WERI-Rb-1 (cell line): ENCODE measurements around the gene PLSCR3.

ENCODE experiments used
- DNase-seq: peaks from one replicate; pipeline ENCODE4 v3.0.0-alpha.2; 2020
- H3K27ac ChIP-seq: fragments of 250-450 bp; sonication (Bioruptor Pico); 2 replicates; pipeline ENCODE4 v1.5.1; 2020; ENCODE audit warnings: mild to moderate bottlenecking, moderate library complexity
- H3K27me3 ChIP-seq: fragments of 250-450 bp; sonication (Bioruptor Pico); 2 replicates; pipeline ENCODE4 v1.5.1; 2021; ENCODE audit warnings: mild to moderate bottlenecking, low read depth, moderate library complexity; ENCODE audit not compliant: insufficient read depth, severe bottlenecking
- H3K36me3 ChIP-seq: fragments of 250-450 bp; sonication (Bioruptor Pico); 2 replicates; pipeline ENCODE4 v1.5.1; 2020; ENCODE audit warnings: mild to moderate bottlenecking, moderate library complexity
- H3K4me3 ChIP-seq: 2 replicates; pipeline ENCODE4 v1.5.1; 2011; ENCODE audit warnings: low read depth, mild to moderate bottlenecking, control low read depth, low read length
- H3K9me3 ChIP-seq: fragments of 250-450 bp; sonication (Bioruptor Pico); 2 replicates; pipeline ENCODE4 v1.5.1; 2021; ENCODE audit warnings: mild to moderate bottlenecking, moderate library complexity; ENCODE audit not compliant: severe bottlenecking
- TF ChIP-seq, protein P1 (sequence below): IDR thresholded peaks from 2 replicates; pipeline ENCODE4 v1.5.1; 2011; ENCODE audit warnings: low read depth, mild to moderate bottlenecking, control low read depth, inconsistent platforms, low read length

The PLSCR3 gene

DNA sequence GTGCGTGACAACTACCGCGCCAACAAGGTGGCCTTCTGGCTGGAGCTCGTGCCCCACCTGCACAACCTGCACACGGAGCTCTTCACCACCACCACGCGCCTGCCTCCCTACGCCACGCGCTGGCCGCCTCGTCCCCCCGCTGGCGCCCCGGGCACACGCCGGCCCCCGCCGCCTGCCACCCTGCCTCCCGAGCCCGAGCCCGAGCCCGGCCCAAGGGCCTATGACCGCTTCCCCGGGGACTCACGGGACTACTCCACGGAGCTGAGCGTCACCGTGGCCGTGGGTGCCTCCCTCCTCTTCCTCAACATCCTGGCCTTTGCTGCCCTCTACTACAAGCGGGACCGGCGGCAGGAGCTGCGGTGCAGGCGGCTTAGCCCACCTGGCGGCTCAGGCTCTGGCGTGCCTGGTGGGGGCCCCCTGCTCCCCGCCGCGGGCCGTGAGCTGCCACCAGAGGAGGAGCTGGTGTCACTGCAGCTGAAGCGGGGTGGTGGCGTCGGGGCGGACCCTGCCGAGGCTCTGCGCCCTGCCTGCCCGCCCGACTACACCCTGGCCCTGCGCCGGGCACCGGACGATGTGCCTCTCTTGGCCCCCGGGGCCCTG, 22.8 kb upstream of the PLSCR3 start:
- TF ChIP-seq, protein P1, sequence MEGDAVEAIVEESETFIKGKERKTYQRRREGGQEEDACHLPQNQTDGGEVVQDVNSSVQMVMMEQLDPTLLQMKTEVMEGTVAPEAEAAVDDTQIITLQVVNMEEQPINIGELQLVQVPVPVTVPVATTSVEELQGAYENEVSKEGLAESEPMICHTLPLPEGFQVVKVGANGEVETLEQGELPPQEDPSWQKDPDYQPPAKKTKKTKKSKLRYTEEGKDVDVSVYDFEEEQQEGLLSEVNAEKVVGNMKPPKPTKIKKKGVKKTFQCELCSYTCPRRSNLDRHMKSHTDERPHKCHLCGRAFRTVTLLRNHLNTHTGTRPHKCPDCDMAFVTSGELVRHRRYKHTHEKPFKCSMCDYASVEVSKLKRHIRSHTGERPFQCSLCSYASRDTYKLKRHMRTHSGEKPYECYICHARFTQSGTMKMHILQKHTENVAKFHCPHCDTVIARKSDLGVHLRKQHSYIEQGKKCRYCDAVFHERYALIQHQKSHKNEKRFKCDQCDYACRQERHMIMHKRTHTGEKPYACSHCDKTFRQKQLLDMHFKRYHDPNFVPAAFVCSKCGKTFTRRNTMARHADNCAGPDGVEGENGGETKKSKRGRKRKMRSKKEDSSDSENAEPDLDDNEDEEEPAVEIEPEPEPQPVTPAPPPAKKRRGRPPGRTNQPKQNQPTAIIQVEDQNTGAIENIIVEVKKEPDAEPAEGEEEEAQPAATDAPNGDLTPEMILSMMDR: no peak
- H3K27ac ChIP-seq: no peak overlapping the region
- H3K9me3 ChIP-seq: no peaks in the 10 kb centered on the region
- DNase-seq: no peak
- peaks cover 9% of the 10 kb centered on the region for H3K36me3 ChIP-seq
- no peak overlapping the region for H3K4me3 ChIP-seq
- H3K27me3 ChIP-seq: no peaks in the 10 kb centered on the region

DNA sequence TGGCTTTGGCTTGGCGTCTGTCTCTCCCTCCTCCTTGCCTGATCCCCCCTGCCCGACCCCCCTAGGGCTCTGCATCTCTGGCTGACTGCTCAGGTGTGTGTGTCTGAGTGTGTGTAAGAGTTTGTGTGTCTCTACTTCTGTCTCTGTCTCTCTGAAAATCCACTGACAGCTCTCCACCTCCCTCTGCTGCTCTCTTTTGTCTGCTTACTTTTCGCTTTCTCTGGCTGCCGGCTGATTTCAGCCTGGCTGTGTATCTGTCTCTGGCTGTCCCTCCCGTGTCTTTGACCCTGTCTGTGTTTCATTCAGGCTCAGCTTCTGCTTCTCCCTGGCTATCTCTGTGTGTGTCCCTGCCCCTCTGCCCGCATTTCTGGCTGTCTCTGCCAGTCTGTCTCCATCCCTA, 22.0 kb upstream of the PLSCR3 start:
- no peak for DNase-seq
- no peaks in the 10 kb centered on the region for H3K9me3 ChIP-seq
- H3K4me3 ChIP-seq: no peak overlapping the region
- no peaks in the 10 kb centered on the region for H3K27me3 ChIP-seq
- H3K27ac ChIP-seq: no peak overlapping the region
- TF ChIP-seq, protein P1: no peak
- H3K36me3 ChIP-seq: peaks cover 9% of the 10 kb centered on the region

DNA sequence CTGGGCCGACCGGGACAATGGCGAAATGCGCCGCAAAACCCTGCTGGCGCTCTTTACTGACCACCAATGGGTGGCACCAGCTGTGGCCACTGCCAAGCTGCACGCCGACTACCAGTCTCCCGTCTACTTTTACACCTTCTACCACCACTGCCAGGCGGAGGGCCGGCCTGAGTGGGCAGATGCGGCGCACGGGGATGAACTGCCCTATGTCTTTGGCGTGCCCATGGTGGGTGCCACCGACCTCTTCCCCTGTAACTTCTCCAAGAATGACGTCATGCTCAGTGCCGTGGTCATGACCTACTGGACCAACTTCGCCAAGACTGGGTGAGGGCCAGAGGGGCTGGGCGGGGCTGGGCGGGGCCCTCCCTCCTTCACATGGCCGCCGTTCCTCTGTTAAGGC, 21.5 kb upstream of the PLSCR3 start:
- no peaks in the 10 kb centered on the region for H3K9me3 ChIP-seq
- no peak for DNase-seq
- TF ChIP-seq, protein P1: no peak
- no peak overlapping the region for H3K4me3 ChIP-seq
- peaks cover 9% of the 10 kb centered on the region for H3K36me3 ChIP-seq
- no peak overlapping the region for H3K27ac ChIP-seq
- H3K27me3 ChIP-seq: no peaks in the 10 kb centered on the region

DNA sequence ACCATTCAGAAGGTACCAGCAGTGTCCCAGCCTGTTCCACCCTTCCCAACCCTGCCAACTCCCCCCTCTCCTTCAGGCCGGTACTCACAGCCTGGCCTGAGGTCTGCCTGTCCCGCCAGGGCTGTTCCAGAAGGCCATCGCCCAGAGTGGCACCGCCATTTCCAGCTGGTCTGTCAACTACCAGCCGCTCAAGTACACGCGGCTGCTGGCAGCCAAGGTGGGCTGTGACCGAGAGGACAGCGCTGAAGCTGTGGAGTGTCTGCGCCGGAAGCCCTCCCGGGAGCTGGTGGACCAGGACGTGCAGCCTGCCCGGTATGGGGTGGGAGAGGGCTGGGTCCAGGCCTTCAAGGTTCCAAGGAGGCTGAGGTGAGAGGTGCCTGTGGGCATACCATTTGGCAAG, 20.5 kb upstream of the PLSCR3 start:
- no peaks in the 10 kb centered on the region for H3K9me3 ChIP-seq
- DNase-seq: no peak
- H3K36me3 ChIP-seq: peaks cover 9% of the 10 kb centered on the region
- H3K4me3 ChIP-seq: no peak overlapping the region
- TF ChIP-seq, protein P1: no peak
- H3K27ac ChIP-seq: no peak overlapping the region
- no peaks in the 10 kb centered on the region for H3K27me3 ChIP-seq

DNA sequence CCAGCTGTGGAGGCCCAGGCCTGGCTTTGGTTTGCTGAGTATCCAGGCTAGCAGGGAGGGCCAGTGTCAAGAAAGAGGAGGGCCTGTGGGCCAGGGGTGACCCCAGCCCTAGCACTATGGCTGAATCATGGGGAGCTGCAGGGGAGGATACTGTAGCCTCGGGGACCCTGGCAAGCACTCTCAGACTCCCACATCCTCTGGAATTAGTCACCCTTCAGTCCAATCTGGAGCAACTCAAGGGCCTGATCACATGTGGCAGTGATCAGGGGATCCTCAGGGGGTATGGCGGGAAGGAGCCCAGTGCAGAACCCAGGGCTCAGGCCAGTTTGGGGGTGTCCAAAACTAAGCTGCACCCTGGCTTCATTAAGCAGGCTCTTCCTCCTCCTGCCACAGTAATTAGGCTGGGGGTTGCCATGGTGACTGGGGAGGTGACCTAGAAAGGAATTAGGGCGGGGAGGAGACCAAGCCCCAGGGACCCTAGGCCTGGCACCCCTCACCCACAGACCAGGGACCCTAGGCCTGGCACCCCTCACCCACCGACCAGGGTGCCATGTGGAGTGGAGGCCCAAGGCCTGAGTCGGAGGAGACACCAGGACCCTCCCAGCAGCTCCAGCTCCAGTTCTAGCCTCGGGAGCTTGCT, 19.1 kb upstream of the PLSCR3 start:
- DNase-seq: no peak

More for the DNA sequence above, 19.1 kb upstream of the PLSCR3 start:
- H3K27me3 ChIP-seq: no peaks in the 10 kb centered on the region
- H3K36me3 ChIP-seq: peaks cover 22% of the 10 kb centered on the region
- no peak overlapping the region for H3K4me3 ChIP-seq
- TF ChIP-seq, protein P1: no peak
- H3K9me3 ChIP-seq: no peaks in the 10 kb centered on the region
- no peak overlapping the region for H3K27ac ChIP-seq
